Stimulated activated naive CD8-positive, alpha-beta T cell treated with anti-CD3 and anti-CD28 coated beads, Interleukin-15, amount 100 ng/mL, for 72 hours (primary cell): ENCODE results near the gene SLC2A4RG.

ENCODE experiments used
- ATAC-seq: fragments of 150-1000 bp; cut with Tn5 transposase; 2 replicates; pipeline ENCODE4 v1.10.0; 2021; ENCODE audit warnings: mild to moderate bottlenecking, moderate library complexity
- DNase-seq, 2 donors: peaks; one replicate each; pipeline ENCODE4 v3.0.0; 2021 to 2022
- H3K27ac Mint-ChIP-seq, 2 donors: one replicate each; pipeline ENCODE4 v1.8.0; 2022; ENCODE audit warnings: mild to moderate bottlenecking in 2 of 2, mixed read lengths in 2 of 2, moderate library complexity in 2 of 2
- H3K27me3 Mint-ChIP-seq: one replicate; pipeline ENCODE4 v1.8.0; 2022; ENCODE audit warnings: mixed read lengths
- H3K4me1 Mint-ChIP-seq: one replicate; pipeline ENCODE4 v1.8.0; 2022; ENCODE audit warnings: mild to moderate bottlenecking, mixed read lengths
- H3K4me3 Mint-ChIP-seq, 2 donors: one replicate each; pipeline ENCODE4 v1.8.0; 2022; ENCODE audit warnings: mild to moderate bottlenecking in 2 of 2, mixed read lengths in 2 of 2, moderate library complexity in 1 of 2
- H3K9me3 Mint-ChIP-seq, 2 donors: one replicate each; pipeline ENCODE4 v1.8.0; 2022; ENCODE audit warnings: mixed read lengths in 2 of 2

Gene SLC2A4RG

DNA sequence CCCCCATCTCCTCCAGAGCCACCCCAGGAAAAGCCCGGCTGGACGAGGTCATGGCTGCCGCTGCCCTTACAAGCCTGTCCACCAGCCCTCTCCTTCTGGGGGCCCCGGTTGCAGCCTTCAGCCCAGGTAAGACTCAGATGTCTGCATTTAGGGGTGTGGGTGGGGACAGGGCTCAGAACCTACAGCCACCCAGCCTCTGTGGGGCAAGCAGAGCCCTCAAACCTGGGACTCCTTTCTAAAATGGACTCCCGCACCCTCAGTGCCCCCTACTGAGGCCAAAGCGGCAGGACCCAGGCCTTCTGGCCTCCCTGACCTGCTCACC is 1.7 kb downstream of the SLC2A4RG start:
- H3K27ac Mint-ChIP-seq: peak overlapping the region in 1 of 2 donors; percentile 63
- ATAC-seq (no peak), DNase-seq (no peak)
- peaks cover 17% of the 10 kb centered on the region for H3K4me1 Mint-ChIP-seq
- no peaks in the 10 kb centered on the region for H3K27me3 Mint-ChIP-seq
- no peaks in the 10 kb centered on the region for H3K9me3 Mint-ChIP-seq
- peak overlapping the region in 1 of 2 donors; percentile 71 for H3K4me3 Mint-ChIP-seq

DNA sequence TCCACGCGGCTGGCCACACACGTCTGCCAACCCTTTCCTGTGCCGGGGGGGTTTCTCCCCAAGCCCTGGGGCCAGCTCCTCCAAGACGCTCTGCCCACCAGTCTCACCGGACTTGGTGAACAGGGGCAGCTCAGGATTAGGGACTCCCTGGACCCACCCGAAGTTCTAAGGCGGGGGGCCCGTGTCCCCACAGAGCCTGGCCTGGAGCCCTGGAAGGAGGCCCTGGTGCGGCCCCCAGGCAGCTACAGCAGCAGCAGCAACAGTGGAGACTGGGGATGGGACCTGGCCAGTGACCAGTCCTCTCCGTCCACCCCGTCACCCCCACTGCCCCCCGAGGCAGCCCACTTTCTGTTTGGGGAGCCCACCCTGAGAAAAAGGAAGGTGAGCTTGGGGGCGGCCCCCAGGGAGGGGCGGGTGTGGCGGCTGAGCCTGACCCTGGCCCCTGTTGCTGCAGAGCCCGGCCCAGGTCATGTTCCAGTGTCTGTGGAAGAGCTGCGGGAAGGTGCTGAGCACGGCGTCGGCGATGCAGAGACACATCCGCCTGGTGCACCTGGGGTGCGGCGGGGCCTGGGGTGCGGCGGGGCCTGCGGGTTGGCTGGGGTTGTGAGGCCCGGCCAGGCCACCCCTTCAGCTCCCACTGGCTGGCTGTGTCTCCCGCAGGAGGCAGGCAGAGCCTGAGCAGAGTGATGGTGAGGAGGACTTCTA is 2.3 kb downstream of the SLC2A4RG start:
- no peak for ATAC-seq
- peaks cover 12% of the 10 kb centered on the region for H3K4me1 Mint-ChIP-seq
- H3K27me3 Mint-ChIP-seq: no peaks in the 10 kb centered on the region
- peak overlapping the region in 1 of 2 donors; percentile 63 for H3K27ac Mint-ChIP-seq
- DNase-seq: no peak
- peak overlapping the region in 1 of 2 donors; percentile 71 for H3K4me3 Mint-ChIP-seq
- H3K9me3 Mint-ChIP-seq: no peaks in the 10 kb centered on the region

DNA sequence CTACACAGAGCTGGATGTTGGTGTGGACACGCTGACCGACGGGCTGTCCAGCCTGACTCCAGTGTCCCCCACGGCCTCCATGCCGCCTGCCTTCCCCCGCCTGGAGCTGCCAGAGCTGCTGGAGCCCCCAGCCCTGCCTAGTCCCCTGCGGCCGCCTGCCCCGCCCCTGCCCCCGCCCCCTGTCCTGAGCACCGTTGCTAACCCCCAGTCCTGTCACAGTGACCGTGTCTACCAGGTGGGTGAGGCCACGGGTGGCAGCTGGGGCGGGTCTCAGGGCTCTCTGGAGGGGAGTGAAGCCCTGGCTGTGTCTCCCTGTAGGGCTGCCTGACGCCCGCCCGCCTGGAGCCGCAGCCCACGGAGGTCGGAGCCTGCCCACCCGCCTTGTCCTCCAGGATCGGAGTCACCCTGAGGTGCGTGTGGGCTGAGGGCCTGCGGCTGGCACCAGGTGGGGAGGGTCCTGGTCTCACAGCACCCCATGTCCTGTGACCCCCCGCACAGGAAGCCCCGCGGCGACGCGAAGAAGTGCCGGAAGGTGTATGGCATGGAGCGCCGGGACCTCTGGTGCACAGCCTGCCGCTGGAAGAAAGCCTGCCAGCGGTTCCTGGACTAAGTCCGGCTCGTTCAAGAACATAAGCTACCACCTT is 2.9 kb downstream of the SLC2A4RG start:
- Mint-ChIP-seq H3K27me3 (no peaks in the 10 kb centered on the region), H3K27ac (no peak overlapping the region), H3K4me3 (no peak overlapping the region), H3K9me3 (no peaks in the 10 kb centered on the region), H3K4me1 (peaks cover 6% of the 10 kb centered on the region)
- ATAC-seq (no peak), DNase-seq (no peak)

DNA sequence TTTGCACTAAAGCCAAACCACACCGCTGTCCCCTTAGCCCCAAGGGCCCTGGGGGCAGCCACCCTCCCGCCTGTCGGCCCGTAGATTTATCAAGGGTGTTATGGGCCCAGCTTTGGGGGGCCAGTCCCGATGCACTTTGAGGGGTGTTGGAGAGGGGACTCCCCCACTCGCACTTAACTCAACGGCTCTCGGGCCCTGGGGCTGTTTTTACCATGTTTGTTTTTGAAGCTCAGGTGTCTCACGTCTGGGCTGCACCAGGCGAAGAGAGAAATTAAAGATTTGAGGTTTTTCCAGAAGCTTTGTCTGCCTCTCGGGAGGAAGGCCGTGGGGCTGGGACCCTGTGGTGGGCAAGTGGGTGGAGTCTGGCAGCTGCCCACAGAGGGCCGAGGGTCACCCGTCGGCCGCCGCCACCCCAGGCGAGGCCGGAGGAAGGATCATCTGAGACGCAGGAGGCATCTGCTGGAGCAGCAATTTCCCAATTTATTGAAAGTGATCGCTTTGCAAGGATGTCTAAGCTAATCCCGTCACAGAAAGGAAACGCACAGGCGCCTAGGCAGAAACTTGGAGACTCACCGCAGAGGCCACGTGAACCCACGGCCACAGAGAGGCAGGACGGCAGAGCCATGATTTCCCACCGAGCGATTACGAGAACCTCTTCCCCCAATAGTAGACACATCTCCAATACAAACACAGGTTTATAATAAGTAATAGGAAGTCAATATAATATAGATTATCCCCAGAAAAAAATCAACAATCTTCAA is 3.8 kb downstream of the SLC2A4RG start:
- ATAC-seq: no peak
- no peaks in the 10 kb centered on the region for H3K27me3 Mint-ChIP-seq

DNA sequence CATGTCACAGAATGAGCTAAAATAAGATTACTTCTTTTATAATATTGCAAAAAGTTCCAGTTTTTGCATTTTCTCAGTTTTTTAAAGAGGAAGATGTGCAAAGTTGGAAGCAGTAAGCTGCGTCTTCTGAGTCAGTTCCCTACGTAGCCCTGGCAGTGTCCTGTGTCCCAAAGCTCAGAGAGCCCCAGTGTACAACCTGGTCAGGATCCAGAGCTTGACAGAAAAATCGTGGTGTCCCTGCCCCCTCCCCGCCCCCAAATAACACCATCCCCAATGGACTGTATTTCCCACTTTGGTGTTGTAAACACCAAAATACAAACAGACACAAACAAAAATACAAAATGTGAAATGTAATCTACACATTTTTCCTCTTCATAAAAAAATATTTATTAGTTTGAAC is 4.6 kb downstream of the SLC2A4RG start:
- DNase-seq (no peak), ATAC-seq (no peak)
- H3K9me3 Mint-ChIP-seq: no peaks in the 10 kb centered on the region
- H3K27me3 Mint-ChIP-seq: no peaks in the 10 kb centered on the region
- no peak overlapping the region for H3K4me3 Mint-ChIP-seq
- no peak overlapping the region for H3K27ac Mint-ChIP-seq
- peaks cover 6% of the 10 kb centered on the region for H3K4me1 Mint-ChIP-seq

More for the DNA sequence above, 3.8 kb downstream of the SLC2A4RG start:
- DNase-seq: no peak
- H3K27ac Mint-ChIP-seq: no peak overlapping the region
- H3K4me1 Mint-ChIP-seq: peaks cover 4% of the 10 kb centered on the region
- no peak overlapping the region for H3K4me3 Mint-ChIP-seq
- H3K9me3 Mint-ChIP-seq: no peaks in the 10 kb centered on the region

DNA sequence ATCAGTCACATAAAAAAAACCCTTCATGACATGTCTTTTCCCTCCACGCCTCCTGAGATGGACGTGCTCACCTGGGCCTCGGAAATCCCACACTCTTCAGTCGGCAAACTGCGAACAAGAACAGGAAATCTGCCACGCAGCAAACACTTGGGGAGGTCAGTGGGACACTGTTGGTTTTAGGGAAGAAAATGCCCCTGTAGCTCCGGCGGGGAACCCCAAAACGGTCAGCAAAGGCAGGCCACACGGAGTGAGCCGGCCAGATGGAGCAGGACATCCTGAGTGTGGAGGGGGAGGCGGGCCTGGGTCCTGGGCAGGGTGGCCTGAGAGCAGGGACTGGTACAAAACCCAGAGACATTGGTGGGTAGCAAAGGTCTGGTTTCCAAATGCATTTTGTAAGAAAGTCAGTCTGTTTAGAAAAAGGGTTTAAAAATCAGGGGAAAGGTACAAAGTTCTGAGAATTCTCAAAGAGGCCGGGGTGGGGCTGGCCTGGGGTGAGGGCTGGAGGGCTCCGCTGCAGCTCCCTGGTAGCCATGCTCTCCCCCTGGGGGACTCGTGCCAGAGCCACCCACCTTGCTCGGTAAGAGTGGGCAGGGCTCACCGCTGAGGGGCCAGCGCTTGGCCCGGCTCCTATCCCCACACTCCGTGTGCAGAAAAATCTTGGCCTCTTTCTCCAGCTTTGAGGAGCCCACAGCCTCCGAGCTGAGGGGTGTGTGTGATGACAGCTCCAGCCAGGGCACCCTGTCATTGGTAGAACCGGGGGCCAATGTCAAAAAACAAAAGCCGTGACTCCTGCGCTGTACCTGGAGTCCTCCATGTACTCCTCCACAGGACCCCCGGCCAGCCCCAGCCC is 5.2 kb downstream of the SLC2A4RG start:
- Mint-ChIP-seq H3K9me3 (no peaks in the 10 kb centered on the region), H3K4me3 (no peak overlapping the region), H3K27ac (no peak overlapping the region), H3K27me3 (no peaks in the 10 kb centered on the region), H3K4me1 (peaks cover 11% of the 10 kb centered on the region)
- DNase-seq (no peak), ATAC-seq (no peak)

DNA sequence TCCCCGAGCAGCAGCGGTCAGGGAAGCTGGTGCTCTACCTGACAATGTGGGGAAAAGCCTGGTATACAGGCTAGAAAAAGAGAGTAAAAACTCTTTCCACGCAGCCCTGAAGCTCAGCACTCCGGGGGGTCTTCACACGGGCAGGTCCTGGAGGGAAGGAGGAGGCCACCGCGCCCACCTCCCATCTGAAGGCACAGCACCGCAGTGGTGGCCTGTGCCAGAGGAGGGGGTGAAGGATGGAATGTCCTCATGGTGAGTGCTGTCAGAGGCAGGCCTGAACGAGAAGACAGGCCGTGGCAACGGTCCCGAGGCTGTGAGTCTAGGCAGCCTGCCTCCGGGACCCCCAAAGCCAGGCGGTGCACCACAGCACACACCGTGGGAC is 5.8 kb downstream of the SLC2A4RG start:
- DNase-seq (no peak), ATAC-seq (no peak)
- no peaks in the 10 kb centered on the region for H3K9me3 Mint-ChIP-seq
- H3K27ac Mint-ChIP-seq: no peak overlapping the region
- H3K4me3 Mint-ChIP-seq: no peak overlapping the region
- H3K4me1 Mint-ChIP-seq: peaks cover 17% of the 10 kb centered on the region
- no peaks in the 10 kb centered on the region for H3K27me3 Mint-ChIP-seq

DNA sequence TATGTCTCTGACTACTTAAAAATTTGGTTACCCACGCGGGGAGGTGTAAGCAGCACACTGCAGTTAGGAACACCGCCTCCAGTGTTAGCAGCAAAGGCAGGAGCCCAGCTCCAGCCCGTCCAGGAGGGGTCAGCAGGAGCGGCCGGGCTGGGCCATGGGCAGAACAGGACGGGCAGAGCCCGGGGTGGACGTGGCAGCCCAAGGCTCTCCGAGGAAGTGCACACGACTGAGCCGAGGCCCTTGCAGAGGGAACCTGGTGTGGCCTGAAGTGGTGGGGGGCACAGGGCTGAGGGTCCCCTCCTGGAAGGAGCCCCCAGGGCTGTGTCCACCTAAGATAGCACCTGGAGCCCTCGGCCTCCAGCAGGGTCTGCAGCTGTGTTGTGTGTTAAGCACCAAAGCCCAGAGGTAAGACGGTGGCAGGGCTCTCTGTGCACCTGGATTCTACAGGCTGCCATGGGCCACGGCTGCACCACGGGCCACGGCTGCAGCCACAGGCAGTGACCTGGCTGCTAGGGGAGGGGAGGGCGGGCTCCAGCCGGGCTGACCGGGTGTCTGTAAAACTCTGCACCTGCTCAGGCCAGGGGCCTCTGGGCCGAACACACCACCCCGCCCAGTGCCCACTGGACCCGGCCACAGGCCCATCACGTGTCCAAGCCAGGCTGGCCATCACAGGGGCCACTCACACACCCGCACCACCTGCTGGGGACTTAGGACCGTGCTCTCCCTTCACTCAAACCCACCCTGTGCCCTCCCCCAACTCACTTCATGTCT is 6.6 kb downstream of the SLC2A4RG start:
- H3K4me1 Mint-ChIP-seq: peaks cover 25% of the 10 kb centered on the region
- H3K9me3 Mint-ChIP-seq: no peaks in the 10 kb centered on the region
- ATAC-seq: no peak
- DNase-seq: no peak
- no peaks in the 10 kb centered on the region for H3K27me3 Mint-ChIP-seq
- no peak overlapping the region for H3K4me3 Mint-ChIP-seq
- H3K27ac Mint-ChIP-seq: peak overlapping the region in 1 of 2 donors; percentile 44

DNA sequence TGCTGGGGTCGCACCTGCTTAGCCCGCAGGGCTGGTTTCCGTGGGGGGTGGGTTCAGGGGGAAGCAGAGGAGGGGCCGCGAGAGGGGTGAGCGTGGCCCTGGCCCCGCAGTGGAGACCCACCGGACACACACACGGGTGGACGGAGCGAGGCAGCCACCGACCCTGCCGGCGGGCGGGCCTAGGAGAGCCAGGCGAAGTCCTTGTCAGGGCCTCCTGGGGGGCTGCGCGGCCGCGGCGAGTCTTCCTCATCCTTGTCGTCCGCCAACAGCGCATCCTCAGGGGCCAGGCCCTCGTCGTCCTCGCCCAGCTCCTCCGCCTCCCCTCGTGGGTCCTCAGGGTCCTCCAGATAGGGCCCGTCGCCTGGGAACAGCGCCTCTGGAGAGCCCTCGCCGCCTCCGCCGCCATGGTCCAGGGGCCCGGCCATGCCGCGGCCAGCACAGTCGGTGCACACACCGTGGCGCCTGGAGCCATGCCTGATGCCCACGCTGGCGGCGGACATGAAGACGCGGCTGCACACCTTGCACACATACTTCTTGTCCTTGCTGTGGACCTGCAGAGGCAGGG is 7.3 kb downstream of the SLC2A4RG start:
- DNase-seq (no peak), ATAC-seq (no peak)
- H3K9me3 Mint-ChIP-seq: no peaks in the 10 kb centered on the region
- no peak overlapping the region for H3K4me3 Mint-ChIP-seq
- peaks cover 32% of the 10 kb centered on the region for H3K4me1 Mint-ChIP-seq
- no peaks in the 10 kb centered on the region for H3K27me3 Mint-ChIP-seq
- no peak overlapping the region for H3K27ac Mint-ChIP-seq

DNA sequence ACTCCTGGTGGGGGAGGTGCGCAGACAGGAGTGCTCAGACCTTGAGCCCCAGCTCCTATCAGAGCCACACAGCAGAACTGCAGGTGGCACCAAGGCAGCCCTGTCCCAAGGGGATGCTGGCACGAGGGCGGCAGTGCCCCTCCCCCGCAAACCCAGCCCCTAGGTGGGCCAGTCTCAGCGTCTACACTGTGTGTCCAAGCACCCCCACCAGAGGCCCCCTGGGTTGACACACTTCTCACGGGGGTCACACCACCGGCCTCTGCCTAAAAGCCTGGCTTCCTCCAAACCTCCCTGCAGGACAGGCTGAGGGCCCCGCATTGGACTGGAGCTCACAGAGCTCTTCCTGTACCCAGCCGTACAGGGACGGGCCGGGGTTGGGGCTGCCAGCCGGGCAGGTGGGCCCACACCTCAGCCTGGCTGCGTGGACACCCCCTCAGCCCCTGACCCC is 8.1 kb downstream of the SLC2A4RG start:
- H3K27me3 Mint-ChIP-seq: no peaks in the 10 kb centered on the region
- no peak overlapping the region for H3K4me3 Mint-ChIP-seq
- H3K4me1 Mint-ChIP-seq: peaks cover 36% of the 10 kb centered on the region
- H3K27ac Mint-ChIP-seq: no peak overlapping the region
- H3K9me3 Mint-ChIP-seq: no peaks in the 10 kb centered on the region
- ATAC-seq (peak; percentile 8), DNase-seq (no peak)

DNA sequence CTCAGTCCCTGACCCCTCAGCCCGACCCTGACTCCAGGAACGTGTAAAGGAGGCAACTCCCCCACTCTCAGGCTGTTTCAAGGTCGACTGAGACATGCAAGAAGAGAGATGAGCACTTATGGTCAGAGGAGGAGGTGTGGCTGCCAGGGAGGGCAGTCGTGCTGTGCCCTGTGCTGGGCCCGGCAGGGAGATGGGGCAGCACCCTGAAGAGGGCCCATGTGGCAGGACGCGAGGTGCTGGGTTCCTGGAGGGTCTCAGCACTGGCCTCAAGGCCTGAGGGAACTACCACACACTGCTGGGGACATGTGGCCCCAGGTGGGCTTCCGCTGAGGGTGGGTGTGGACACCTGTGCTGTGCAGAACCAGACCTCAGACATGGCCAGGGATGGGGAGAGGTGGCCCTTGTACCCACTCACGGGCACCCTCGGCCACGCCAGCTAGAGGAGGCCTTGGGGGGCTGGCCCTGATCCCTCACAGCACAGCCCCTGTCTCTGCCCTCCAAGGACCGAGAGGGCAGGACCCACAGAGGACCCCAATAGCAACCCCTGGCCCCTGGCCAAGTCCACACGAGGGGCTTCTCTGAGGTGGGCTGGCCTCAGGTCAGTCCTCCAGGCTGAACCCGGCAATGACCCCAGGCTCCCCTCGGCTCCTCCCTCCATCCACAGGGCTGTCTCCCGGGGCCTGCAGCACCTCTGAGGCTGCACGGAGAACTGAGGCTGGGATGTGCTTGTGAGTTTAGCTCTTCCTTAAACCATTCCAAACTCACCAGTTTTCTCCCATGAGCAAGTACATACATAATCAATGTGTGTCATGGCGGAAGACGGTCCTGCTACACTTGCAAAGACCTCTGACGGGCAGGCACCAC is 8.7 kb downstream of the SLC2A4RG start:
- Mint-ChIP-seq H3K27ac (no peak overlapping the region), H3K9me3 (no peaks in the 10 kb centered on the region), H3K4me3 (no peak overlapping the region), H3K27me3 (no peaks in the 10 kb centered on the region), H3K4me1 (peaks cover 36% of the 10 kb centered on the region)
- DNase-seq (no peak), ATAC-seq (no peak)

DNA sequence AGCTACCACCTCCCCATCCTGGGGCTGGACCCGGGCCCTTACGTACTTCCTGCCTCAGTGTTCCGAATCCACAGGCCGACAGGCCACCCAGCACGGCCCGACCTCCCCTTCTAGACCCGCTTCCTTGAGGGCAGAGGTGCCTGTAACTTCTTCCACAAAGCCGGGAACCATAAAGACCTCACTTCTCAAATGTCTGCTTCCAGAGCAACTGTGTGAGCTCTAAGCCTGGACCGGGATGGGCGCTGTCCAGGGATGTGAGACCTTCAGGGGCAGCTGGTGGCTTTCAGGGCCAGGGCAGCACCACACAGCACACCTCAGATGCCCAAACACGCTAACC is 9.3 kb downstream of the SLC2A4RG start:
- DNase-seq (no peak), ATAC-seq (no peak)
- Mint-ChIP-seq H3K4me3 (no peak overlapping the region), H3K27me3 (no peaks in the 10 kb centered on the region), H3K9me3 (no peaks in the 10 kb centered on the region), H3K4me1 (peaks cover 40% of the 10 kb centered on the region), H3K27ac (peak overlapping the region in 1 of 2 donors; percentile 56)

DNA sequence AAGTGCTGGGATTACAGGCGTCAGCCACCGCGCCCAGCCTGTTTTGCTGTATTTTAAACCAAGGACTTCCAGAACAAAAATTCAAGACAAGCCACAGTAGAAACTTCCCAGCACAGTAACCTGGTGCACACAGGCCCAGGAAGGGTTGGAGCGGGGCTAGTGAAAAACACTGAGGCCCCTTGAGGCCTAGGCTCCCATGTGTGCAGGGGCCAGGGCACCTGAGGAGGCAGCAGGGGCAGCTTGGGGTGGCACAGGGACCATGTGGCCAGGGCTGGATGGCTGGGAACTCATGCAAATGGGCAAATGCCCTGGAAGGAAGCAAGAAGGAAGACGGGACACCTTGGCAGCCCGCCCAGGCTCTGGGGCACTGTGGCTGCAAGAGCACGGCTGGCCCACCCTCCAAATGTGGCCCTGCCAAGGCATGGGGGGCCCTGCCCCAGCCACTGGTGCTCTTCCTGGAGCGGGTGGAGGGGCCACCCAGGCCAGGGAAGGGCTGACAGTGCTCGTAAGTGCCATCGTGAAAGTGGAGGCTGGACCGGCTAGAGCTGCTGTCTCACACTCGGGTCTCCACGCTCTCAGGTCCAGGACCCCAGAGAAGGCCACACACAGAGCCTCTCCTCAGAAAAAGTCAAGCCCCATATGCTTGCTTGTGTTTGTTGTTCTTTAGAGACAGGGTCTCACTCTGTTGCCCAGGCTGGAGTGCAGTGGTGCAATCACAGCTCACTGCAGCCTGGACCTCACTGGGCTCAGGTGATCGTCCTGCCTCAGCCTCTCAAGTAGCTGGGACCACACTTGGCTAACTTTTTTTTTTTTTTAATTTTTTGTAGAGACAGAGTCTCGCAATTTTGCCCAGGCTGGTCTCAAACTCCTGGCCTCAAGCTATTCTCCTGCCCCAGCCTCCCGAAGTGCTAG is 10.3 kb downstream of the SLC2A4RG start:
- H3K27ac Mint-ChIP-seq: no peak overlapping the region
- no peaks in the 10 kb centered on the region for H3K27me3 Mint-ChIP-seq
- ATAC-seq: no peak
- peaks cover 44% of the 10 kb centered on the region for H3K4me1 Mint-ChIP-seq
- H3K9me3 Mint-ChIP-seq: no peaks in the 10 kb centered on the region
- peak overlapping the region in 1 of 2 donors; percentile 8 for H3K4me3 Mint-ChIP-seq
- no peak for DNase-seq
